Diencephalon (tissue), 1 donor: ENCODE results near the gene EPHA1. TPM values are rescaled to one million over a fixed set of nuclear protein-coding genes. Genes with fewer than 3 reads are reported as not detected.

ENCODE experiments used
- small RNA-seq: library from RNA; depleted of rRNA; stranded (forward); fragments of <200 nt; gene quantifications from one replicate; pipeline ENCODE3, GENCODE V24; 2014
- total RNA-seq: library from RNA; depleted of rRNA; stranded (reverse); fragments of >200 nt; gene quantifications from one replicate; pipeline ENCODE4 v1.2.3, GENCODE V29; 2014

Gene EPHA1
- total RNA-seq = 7.8 TPM

DNA sequence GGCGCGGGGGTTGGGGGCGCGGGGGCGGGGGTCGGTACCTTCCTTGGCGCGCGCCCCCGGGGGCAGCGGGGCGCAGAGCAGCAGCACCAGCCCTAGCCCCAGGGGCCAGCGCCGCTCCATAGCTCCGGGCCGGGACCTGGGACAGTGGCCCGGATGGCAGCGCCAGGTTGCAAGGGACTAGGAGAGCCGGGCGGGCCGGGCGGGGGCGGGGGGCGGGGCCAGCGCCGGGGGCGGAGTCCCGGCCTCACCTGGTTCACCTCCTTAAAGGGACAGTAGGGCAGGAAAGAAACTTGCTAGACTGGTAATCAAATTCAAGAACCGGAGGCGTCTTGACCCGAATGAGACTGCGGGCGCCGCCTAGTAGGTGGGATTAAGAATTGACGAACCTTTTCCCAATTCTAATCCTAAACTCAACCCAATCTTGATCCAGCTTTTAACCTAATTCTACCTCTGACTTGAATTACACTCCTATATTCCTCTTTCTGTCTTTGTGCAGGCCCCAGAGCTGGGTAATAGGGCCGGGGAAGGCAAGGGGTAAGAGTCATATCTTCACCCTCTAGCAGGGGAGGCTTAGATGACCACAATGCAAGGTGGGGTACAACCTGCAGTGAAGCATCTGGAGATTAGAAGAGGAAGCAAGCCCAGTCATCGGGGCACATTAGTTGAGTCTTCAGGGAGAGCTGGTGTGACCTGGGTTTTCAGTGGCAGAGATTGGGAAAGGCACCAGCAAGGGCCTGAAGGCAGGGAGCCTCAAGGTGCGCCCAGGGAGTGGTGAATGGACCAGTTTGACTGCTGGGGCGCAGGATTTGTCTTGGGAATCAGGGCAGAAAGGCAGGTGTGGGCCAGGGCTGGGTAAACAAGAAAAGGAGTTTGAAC lies at the start of gene EPHA1:
Gene EPHA1, minus strand, starts transcription at position 171 of the 876 bp plus-strand sequence. Its CDS starts 51 bp downstream, at position 120.

GRCh38 chr7:143443153-143443552 lies 34.5 kb upstream of the EPHA1 start, which contains the start of gene TAS2R60:
TAS2R60 (plus strand) TSS chr7:143443453; CDS start chr7:143443453, 0 bp downstream.

DNA sequence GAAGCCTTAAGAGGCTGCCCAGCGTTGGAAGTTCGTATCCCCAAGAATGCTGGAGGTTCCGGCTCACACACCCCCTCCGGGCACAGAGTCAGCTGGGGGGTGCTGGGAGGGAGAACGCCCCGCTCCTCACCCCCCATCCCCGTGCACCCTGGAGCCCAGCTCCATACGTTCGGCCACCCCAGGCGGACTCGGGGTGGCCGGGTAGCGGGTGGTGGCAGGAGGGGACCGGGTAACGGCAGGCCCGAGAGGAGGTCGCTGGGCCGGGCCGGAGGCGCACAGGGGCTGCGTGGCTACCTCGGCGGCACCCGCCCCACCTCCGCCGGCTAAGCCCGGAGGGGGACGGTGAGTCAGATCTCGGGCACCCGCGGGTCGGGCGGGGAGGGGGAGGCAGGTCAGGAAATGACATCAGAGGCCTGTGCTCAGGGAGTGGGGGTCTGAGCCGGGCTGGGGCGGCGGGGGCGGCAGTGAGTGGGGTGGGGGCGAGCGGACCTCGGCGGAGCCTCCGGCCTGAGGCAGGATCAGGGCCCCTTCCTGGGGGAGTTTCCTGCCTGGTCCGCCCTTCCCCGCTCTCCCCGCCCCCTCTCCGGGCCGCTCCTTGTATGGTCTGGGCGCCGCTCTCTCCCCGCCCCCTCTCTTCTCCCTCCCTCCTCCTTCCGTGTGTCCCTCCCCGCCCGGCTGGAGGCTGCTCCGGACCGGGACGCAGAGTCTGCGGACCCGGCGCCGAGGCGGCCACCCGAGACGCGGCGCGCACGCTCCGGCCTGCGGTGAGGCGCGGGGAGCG lies 27.8 kb downstream of the EPHA1 start, which contains the start of gene ZYX:
Gene ZYX, plus strand, starts transcription at position 700 of the 781 bp plus-strand sequence. CDS start 227 bp downstream, outside the sequence.

GRCh38 chr7:143362131-143363015 lies 46.3 kb downstream of the EPHA1 start, which contains the start of gene FAM131B:
FAM131B (minus strand) TSS chr7:143362713; CDS start chr7:143362603, 110 bp downstream.

Small RNAs within 50 kb of the gene (small RNA-seq; reads per million reads assigned to genes)
- gene MIR6892 = 0.21 reads per million

Other genes starting within 250 kb of the EPHA1 start
- gene TAS2R39, start 225.4 kb downstream of the EPHA1 start, total RNA-seq = not detected
- not detected for gene TAS2R40, start 186.8 kb downstream of the EPHA1 start, total RNA-seq
- gene GSTK1, start 145.4 kb downstream of the EPHA1 start, total RNA-seq = 46.1 TPM
- gene TMEM139, start 123.9 kb downstream of the EPHA1 start, total RNA-seq = 0.46 TPM
- gene CASP2, start 120.5 kb downstream of the EPHA1 start, total RNA-seq = 12.5 TPM
- not detected for gene CLCN1, start 92.7 kb downstream of the EPHA1 start, total RNA-seq
- 78.4 TPM for gene FAM131B, start 46.1 kb downstream of the EPHA1 start, total RNA-seq
- 13.1 TPM for gene ZYX, start 27.5 kb downstream of the EPHA1 start, total RNA-seq
- not detected for gene TAS2R60, start 34.6 kb upstream of the EPHA1 start, total RNA-seq
- not detected for gene TAS2R41, start 69.0 kb upstream of the EPHA1 start, total RNA-seq
- 0.69 TPM for gene CTAGE15, start 162.9 kb upstream of the EPHA1 start, total RNA-seq
- 0.92 TPM for gene TCAF2, start 212.1 kb upstream of the EPHA1 start, total RNA-seq